ENCODE results near the gene SFMBT2. TPM values are rescaled to one million over a fixed set of nuclear protein-coding genes. Genes with fewer than 3 reads are reported as not detected.

The SFMBT2 gene
- total and polyA plus RNA-seq, 2 experiments from 2014 or later: 4.3 to 5.9 TPM

DNA sequence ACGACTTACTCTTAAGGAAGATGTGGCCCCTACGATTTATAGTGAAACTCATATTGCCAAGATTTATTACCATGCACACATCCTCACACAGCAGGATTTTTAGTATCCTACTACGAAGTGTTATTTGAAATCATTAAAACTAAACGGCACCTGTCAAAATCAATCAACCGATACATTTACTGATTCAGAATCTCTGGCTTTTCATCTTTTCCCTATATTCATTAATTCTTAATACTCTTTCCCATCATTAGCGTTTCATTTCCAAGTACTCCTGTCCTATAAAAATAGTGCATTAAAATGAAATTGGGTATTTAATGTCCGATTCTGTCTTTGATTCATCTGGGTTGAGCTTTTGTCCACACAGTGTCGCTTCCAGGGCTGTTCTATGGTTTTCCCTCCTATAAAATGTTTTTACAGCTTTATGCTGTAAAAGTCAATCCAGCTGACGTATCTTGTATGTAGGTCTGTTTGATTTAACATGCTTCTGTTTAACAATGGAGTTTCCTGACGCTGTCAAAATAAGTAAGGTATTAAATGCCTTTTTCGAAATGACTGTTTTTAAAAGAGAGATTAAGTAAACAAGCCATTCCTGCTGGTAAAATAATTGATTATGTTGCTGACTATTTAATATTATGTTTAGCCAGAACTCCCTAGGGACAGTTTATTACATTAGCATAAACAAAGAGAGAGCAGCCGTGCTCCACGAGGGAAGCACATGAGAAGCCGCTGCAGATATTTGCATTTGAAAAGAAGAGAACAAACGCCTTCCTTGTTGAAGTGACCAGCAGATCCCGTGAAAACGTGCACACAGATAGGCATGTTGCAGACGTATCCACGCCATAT, 22.3 kb upstream of the SFMBT2 start:
- peaks cover 7% of the 10 kb centered on the region for H3K27me3 ChIP-seq
- no peak overlapping the region for H3K4me3 ChIP-seq
- H3K4me1 ChIP-seq (ENCODE audit: low read depth): no peaks in the 10 kb centered on the region
- TF ChIP-seq, protein P1, sequence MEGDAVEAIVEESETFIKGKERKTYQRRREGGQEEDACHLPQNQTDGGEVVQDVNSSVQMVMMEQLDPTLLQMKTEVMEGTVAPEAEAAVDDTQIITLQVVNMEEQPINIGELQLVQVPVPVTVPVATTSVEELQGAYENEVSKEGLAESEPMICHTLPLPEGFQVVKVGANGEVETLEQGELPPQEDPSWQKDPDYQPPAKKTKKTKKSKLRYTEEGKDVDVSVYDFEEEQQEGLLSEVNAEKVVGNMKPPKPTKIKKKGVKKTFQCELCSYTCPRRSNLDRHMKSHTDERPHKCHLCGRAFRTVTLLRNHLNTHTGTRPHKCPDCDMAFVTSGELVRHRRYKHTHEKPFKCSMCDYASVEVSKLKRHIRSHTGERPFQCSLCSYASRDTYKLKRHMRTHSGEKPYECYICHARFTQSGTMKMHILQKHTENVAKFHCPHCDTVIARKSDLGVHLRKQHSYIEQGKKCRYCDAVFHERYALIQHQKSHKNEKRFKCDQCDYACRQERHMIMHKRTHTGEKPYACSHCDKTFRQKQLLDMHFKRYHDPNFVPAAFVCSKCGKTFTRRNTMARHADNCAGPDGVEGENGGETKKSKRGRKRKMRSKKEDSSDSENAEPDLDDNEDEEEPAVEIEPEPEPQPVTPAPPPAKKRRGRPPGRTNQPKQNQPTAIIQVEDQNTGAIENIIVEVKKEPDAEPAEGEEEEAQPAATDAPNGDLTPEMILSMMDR (IDR thresholded peaks at IDR 0.05; ENCODE audit: low read depth, low read length): no peak
- H3K9me3 ChIP-seq (ENCODE audit: low read depth): no peaks in the 10 kb centered on the region
- no peak overlapping the region for H3K27ac ChIP-seq
- no peaks in the 10 kb centered on the region for H3K36me3 ChIP-seq
- no peak for DNase-seq (ENCODE audit: low read depth in 1 of 2, low spot score in 1 of 2)

DNA sequence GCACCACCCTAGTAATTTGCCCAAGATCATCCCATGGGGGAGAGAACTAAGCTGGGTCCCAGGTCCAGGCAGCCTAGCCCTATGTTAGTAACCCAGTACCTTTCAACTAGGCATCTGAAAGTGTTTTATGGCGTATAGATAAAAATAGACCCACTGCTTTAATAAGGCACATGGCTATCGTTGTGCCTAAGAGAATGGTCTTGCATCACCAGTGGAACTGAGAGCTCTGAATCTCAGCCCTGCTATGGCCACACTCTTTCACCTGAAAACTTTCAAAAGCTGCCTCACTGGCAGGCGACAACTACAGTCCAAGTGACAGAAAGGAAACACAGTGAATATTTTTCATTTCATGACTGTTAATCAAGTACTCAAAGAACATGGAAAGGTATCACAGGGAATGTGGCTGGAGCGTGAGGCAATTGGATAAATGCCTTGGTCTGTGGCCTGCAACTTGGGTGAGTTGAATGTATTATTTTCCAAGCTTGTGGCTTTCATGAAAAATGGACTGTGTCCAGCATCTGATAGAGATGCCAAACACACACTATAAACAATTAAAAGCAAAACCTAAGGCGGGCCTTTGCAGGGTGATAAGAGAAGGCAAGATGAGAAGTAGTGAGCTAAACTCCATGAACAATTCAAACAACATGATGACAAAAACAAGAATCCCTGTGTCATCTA, 18.0 kb upstream of the SFMBT2 start:
- Histone ChIP-seq H3K27ac (no peak overlapping the region), H3K9me3 (ENCODE audit: low read depth) (no peaks in the 10 kb centered on the region), H3K4me1 (ENCODE audit: low read depth) (no peaks in the 10 kb centered on the region), H3K36me3 (no peaks in the 10 kb centered on the region), H3K27me3 (peaks cover 7% of the 10 kb centered on the region), H3K4me3 (no peak overlapping the region)
- no peak for DNase-seq (ENCODE audit: low read depth in 1 of 2, low spot score in 1 of 2)
- TF ChIP-seq, protein P1 (IDR thresholded peaks at IDR 0.05; ENCODE audit: low read depth, low read length): no peak

DNA sequence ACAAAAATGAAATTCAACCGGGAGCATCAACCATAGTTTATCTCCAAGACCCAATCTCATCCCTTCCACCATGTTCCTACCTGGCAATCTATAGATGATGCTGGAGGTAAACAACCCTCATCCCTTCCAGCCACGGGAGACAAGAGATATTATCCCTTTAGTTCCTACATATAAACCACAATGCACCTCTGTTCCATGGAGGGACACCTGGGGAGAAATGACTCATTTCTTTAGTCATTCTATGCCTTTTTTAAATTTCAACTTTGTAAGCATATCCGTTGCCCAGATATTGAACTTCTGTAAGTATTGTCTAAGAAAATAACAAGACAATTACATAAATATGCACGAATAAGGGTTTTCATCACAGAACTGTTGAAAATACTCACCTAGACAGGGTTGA, 15.5 kb upstream of the SFMBT2 start:
- H3K4me1 ChIP-seq (ENCODE audit: low read depth): no peaks in the 10 kb centered on the region
- TF ChIP-seq, protein P1 (IDR thresholded peaks at IDR 0.05; ENCODE audit: low read depth, low read length): no peak
- H3K4me3 ChIP-seq: no peak overlapping the region
- no peak for DNase-seq (ENCODE audit: low read depth in 1 of 2, low spot score in 1 of 2)
- no peaks in the 10 kb centered on the region for H3K36me3 ChIP-seq
- H3K27ac ChIP-seq: no peak overlapping the region
- no peaks in the 10 kb centered on the region for H3K9me3 ChIP-seq (ENCODE audit: low read depth)
- peaks cover 3% of the 10 kb centered on the region for H3K27me3 ChIP-seq

DNA sequence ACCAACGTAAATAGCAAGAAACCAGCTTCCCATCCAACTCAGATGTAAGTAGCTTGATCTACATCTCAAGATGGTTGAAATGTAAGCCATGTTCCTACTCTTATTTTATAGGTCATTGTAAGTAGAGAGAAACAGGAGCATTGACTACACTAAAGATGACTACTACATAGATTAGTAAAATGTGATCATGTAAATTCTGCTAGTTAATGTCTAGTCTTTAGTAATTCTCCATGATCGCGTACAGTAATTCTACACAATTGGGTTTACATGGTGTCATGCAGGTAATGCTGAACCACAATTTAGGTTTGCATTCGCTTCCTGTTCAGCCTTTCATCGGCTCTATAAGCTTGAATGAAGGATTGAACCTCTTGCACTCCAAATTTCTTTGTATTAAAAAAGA, 14.9 kb upstream of the SFMBT2 start:
- H3K36me3 ChIP-seq: no peaks in the 10 kb centered on the region
- TF ChIP-seq, protein P1 (IDR thresholded peaks at IDR 0.05; ENCODE audit: low read depth, low read length): no peak
- H3K4me3 ChIP-seq: no peak overlapping the region
- H3K27ac ChIP-seq: no peak overlapping the region
- H3K9me3 ChIP-seq (ENCODE audit: low read depth): no peaks in the 10 kb centered on the region
- no peak for DNase-seq (ENCODE audit: low read depth in 1 of 2, low spot score in 1 of 2)
- H3K4me1 ChIP-seq (ENCODE audit: low read depth): no peaks in the 10 kb centered on the region
- peaks cover 3% of the 10 kb centered on the region for H3K27me3 ChIP-seq

DNA sequence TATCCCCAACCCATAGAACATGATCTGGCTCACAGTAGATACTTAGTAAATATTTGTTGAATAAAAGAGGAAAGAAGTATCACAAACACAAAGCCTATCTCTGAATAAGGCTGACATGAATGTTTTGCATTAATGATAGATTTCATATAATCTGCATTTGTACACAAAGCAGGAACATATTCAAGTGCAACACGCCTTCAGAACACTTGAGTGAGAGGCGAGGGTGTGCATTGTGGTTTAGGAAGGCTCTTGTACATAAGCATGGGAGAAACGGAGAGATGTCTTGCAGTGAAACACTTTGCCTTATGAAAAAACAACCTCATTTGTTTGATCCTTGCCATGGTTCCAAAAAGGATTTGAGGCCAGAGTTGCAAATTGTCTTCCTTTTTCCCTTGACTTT, 14.1 kb upstream of the SFMBT2 start:
- Histone ChIP-seq H3K4me1 (ENCODE audit: low read depth) (no peaks in the 10 kb centered on the region), H3K36me3 (no peaks in the 10 kb centered on the region), H3K27ac (no peak overlapping the region), H3K27me3 (peaks cover 3% of the 10 kb centered on the region), H3K9me3 (ENCODE audit: low read depth) (no peaks in the 10 kb centered on the region), H3K4me3 (no peak overlapping the region)
- TF ChIP-seq, protein P1 (IDR thresholded peaks at IDR 0.05; ENCODE audit: low read depth, low read length): no peak
- no peak for DNase-seq (ENCODE audit: low read depth in 1 of 2, low spot score in 1 of 2)
